H1 (cell line): Measurements from ENCODE around the gene TNP1. TPM values are rescaled to one million over a fixed set of nuclear protein-coding genes. Genes with fewer than 3 reads are reported as not detected.

Experiments
- CTCF ChIA-PET: fragments of 300-600 bp; sonication (Branson Sonifier 250); formaldehyde crosslinking; loops from one replicate; lab custom pipeline; 2021; ENCODE audit not compliant: partially characterized antibody; lab: Charles Lee
- POLR2A ChIA-PET: fragments of 300-600 bp; sonication (Branson Sonifier 250); formaldehyde crosslinking; loops from one replicate; lab custom pipeline; 2021; ENCODE audit warnings: inconsistent platforms; ENCODE audit not compliant: partially characterized antibody; lab: Charles Lee
- DNase-seq, 2 experiments: peaks; one replicate each; pipeline versions ENCODE4 v3.0.0 to v3.0.0-alpha.2; 2010 to 2022; ENCODE audit warnings: low spot score in 2 of 2, low read depth in 1 of 2, mixed read lengths in 1 of 2
- FAIRE-seq: peaks from 2 replicates; lab custom pipeline; 2011; peaks lifted over from hg19 to GRCh38; lab: Jason Lieb, UNC
- H2AFZ ChIP-seq: 2 replicates; pipeline ENCODE4 v1.8.1; 2012; ENCODE audit warnings: low read length, inconsistent platforms
- H2AK5ac ChIP-seq: 2 replicates; pipeline ENCODE4 v1.6.1; 2013; ENCODE audit warnings: low read depth, low read length
- H2BK120ac ChIP-seq: replicated peaks from 2 replicates; pipeline ENCODE3; 2013; ENCODE audit warnings: low read depth, low read length, inconsistent platforms
- H2BK12ac ChIP-seq: 2 replicates; pipeline ENCODE4 v1.6.1; 2013; ENCODE audit warnings: low read depth, low read length
- H2BK15ac ChIP-seq: 2 replicates; pipeline ENCODE4 v1.6.1; 2013; ENCODE audit warnings: low read length
- H2BK20ac ChIP-seq: 2 replicates; pipeline ENCODE4 v1.6.1; 2013; ENCODE audit warnings: low read length
- H2BK5ac ChIP-seq: 2 replicates; pipeline ENCODE4 v1.6.1; 2013; ENCODE audit warnings: low read depth, low read length
- H3K14ac ChIP-seq: 2 replicates; pipeline ENCODE4 v1.6.1; 2013; ENCODE audit warnings: inconsistent platforms; ENCODE audit not compliant: insufficient read length
- H3K18ac ChIP-seq: 2 replicates; pipeline ENCODE4 v1.6.1; 2013; ENCODE audit warnings: low read length; ENCODE audit errors: extremely low read depth
- H3K23ac ChIP-seq: 2 replicates; pipeline ENCODE4 v1.6.1; 2013; ENCODE audit warnings: inconsistent platforms; ENCODE audit not compliant: insufficient read length
- H3K23me2 ChIP-seq: 2 replicates; pipeline ENCODE4 v1.6.1; 2013; ENCODE audit warnings: low read depth, low read length
- H3K27ac ChIP-seq: 2 replicates; pipeline ENCODE4 v1.6.1; 2011; ENCODE audit warnings: low read depth, low read length, inconsistent platforms
- H3K27me3 ChIP-seq, 4 experiments: replicated peaks in 1 of 4; 1 replicate in 1 of 4; 2 replicates in 3 of 4; pipeline versions ENCODE4 v1.6.1 to v1.8.1; 2011 to 2013; ENCODE audit warnings: low read length in 3 of 4, mild to moderate bottlenecking in 3 of 4, inconsistent platforms in 2 of 4, mixed read lengths in 2 of 4, moderate library complexity in 1 of 4; ENCODE audit not compliant: control insufficient read depth in 3 of 4, insufficient read depth in 3 of 4; ENCODE audit errors: extremely low read depth in 1 of 4
- H3K36me3 ChIP-seq, 4 experiments: 2 replicates each; pipeline versions ENCODE4 v1.6.1 to v1.8.1; 2011 to 2013; ENCODE audit warnings: mild to moderate bottlenecking in 4 of 4, low read length in 3 of 4, moderate library complexity in 2 of 4, control low read depth in 1 of 4, inconsistent platforms in 1 of 4; ENCODE audit not compliant: insufficient read depth in 4 of 4, control insufficient read depth in 2 of 4
- H3K4ac ChIP-seq: replicated peaks from 2 replicates; pipeline ENCODE3; 2013; ENCODE audit warnings: low read length, low read depth, mixed read lengths, inconsistent platforms; ENCODE audit not compliant: insufficient read length
- H3K4me1 ChIP-seq, 4 experiments: replicated peaks in 1 of 4; 1 replicate in 1 of 4; 2 replicates in 3 of 4; pipeline versions ENCODE4 v1.6.1 to v1.8.1; 2011 to 2013; ENCODE audit warnings: low read length in 3 of 4, inconsistent platforms in 2 of 4, mixed read lengths in 1 of 4; ENCODE audit not compliant: insufficient read depth in 4 of 4, control insufficient read depth in 3 of 4
- H3K4me2 ChIP-seq, 2 experiments: 2 replicates each; pipeline versions ENCODE4 v1.6.1 to v1.8.1; 2011 to 2013; ENCODE audit warnings: low read depth in 2 of 2, low read length in 2 of 2, control low read depth in 1 of 2, inconsistent platforms in 1 of 2, mild to moderate bottlenecking in 1 of 2; ENCODE audit not compliant: insufficient read depth in 1 of 2
- H3K4me3 ChIP-seq, 4 experiments: fragments of 200-600, 300-600 bp in 1 of 4; sonication (generic), shearing (Covaris generic), sonication (Bioruptor Twin) in 1 of 4; 2 replicates each; pipeline versions ENCODE4 v1.5.1 to v1.8.1; 2011 to 2016; ENCODE audit warnings: low read length in 4 of 4, low read depth in 3 of 4, control low read depth in 2 of 4, inconsistent platforms in 2 of 4, mild to moderate bottlenecking in 2 of 4, mixed read lengths in 1 of 4, moderate library complexity in 1 of 4; ENCODE audit not compliant: insufficient read depth in 2 of 4; ENCODE audit errors: extremely low read depth in 1 of 4
- H3K56ac ChIP-seq: replicated peaks from 2 replicates; pipeline ENCODE3; 2013; ENCODE audit warnings: low read depth, mild to moderate bottlenecking, mixed read lengths, low read length, inconsistent platforms; ENCODE audit not compliant: insufficient read length
- H3K79me1 ChIP-seq: 2 replicates; pipeline ENCODE4 v1.6.1; 2013; ENCODE audit warnings: low read depth, low read length, control low read depth
- H3K79me2 ChIP-seq, 2 experiments: 2 replicates each; pipeline versions ENCODE4 v1.6.1 to v1.8.1; 2012 to 2013; ENCODE audit warnings: low read length in 2 of 2, mild to moderate bottlenecking in 2 of 2, inconsistent platforms in 1 of 2; ENCODE audit not compliant: insufficient read depth in 2 of 2, control insufficient read depth in 1 of 2
- H3K9ac ChIP-seq, 4 experiments: replicated peaks in 1 of 4; 1 replicate in 1 of 4; 2 replicates in 3 of 4; pipeline versions ENCODE4 v1.6.1 to v1.8.1; 2011 to 2013; ENCODE audit warnings: low read depth in 3 of 4, low read length in 3 of 4, control low read depth in 2 of 4, mild to moderate bottlenecking in 2 of 4, moderate library complexity in 2 of 4, inconsistent platforms in 1 of 4; ENCODE audit errors: extremely low read depth in 1 of 4
- H3K9me3 ChIP-seq, 2 experiments: 2 replicates each; pipeline versions ENCODE4 v1.6.1 to v1.8.1; 2012 to 2013; ENCODE audit warnings: mild to moderate bottlenecking in 2 of 2, moderate library complexity in 2 of 2, control low read depth in 1 of 2, inconsistent platforms in 1 of 2, low read depth in 1 of 2, low read length in 1 of 2, mixed read lengths in 1 of 2; ENCODE audit not compliant: insufficient read depth in 2 of 2
- H4K20me1 ChIP-seq, 2 experiments: replicated peaks in 1 of 2; 2 replicates each; pipeline versions ENCODE3 to v1.8.1; 2011 to 2013; ENCODE audit warnings: inconsistent platforms in 2 of 2, low read length in 2 of 2, mild to moderate bottlenecking in 1 of 2; ENCODE audit not compliant: insufficient read depth in 2 of 2, control insufficient read depth in 1 of 2
- H4K5ac ChIP-seq: 2 replicates; pipeline ENCODE4 v1.6.1; 2013; ENCODE audit warnings: low read length, low read depth, mixed read lengths, inconsistent platforms; ENCODE audit not compliant: insufficient read length
- H4K8ac ChIP-seq: 2 replicates; pipeline ENCODE4 v1.8.0; 2013; ENCODE audit warnings: mild to moderate bottlenecking, moderate library complexity, low read length, inconsistent platforms; ENCODE audit not compliant: insufficient read depth; ENCODE audit errors: extremely low read depth
- H4K91ac ChIP-seq: replicated peaks from 2 replicates; pipeline ENCODE3; 2013; ENCODE audit warnings: low read length, mixed read lengths, inconsistent platforms; ENCODE audit not compliant: insufficient read length
- CBX5 ChIP-seq: fragments of 300-800, 300-1000 bp; sonication (generic); IDR thresholded peaks from 2 replicates; pipeline ENCODE4 v1.7.1; 2016; ENCODE audit warnings: antibody characterized with exemption, low read length, low read depth
- CHD2 ChIP-seq: IDR thresholded peaks from 2 replicates; pipeline ENCODE4 v1.6.1; 2012; ENCODE audit warnings: low read length, improper control_type of control experiment
- CTCF ChIP-seq, 3 experiments: IDR thresholded peaks; 1 replicate in 2 of 3; 2 replicates in 1 of 3; pipeline versions ENCODE4 v1.5.1 to v1.6.1; 2011; ENCODE audit warnings: low read length in 3 of 3, mild to moderate bottlenecking in 3 of 3, inconsistent platforms in 2 of 3, low read depth in 1 of 3, moderate library complexity in 1 of 3; ENCODE audit not compliant: insufficient read depth in 1 of 3; ENCODE audit errors: control extremely low read depth in 1 of 3
- EZH2 ChIP-seq: fragments of 200-600 bp; sonication (generic); IDR thresholded peaks from 2 replicates; pipeline ENCODE4 v1.7.1; 2012; ENCODE audit warnings: low read depth, mild to moderate bottlenecking, moderate library complexity, low read length, inconsistent platforms; ENCODE audit not compliant: severe bottlenecking
- POU5F1 ChIP-seq: IDR thresholded peaks from 2 replicates; pipeline ENCODE4 v1.6.1; 2011; ENCODE audit warnings: low read depth, mild to moderate bottlenecking, low read length, moderate library complexity
- RAD21 ChIP-seq, 2 experiments: IDR thresholded peaks in 1 of 2; conservative IDR thresholded peaks in 1 of 2; 2 replicates each; pipeline ENCODE4 v1.6.1; 2011; ENCODE audit warnings: low read depth in 2 of 2, low read length in 2 of 2, improper control_type of control experiment in 1 of 2, inconsistent platforms in 1 of 2, mild to moderate bottlenecking in 1 of 2, moderate library complexity in 1 of 2
- SP4 ChIP-seq: IDR thresholded peaks from 2 replicates; pipeline ENCODE4 v1.6.1; 2012; ENCODE audit warnings: low read length, inconsistent platforms
- USF2 ChIP-seq: IDR thresholded peaks from 2 replicates; pipeline ENCODE4 v1.6.1; 2011; ENCODE audit warnings: low read length, improper control_type of control experiment
- YY1 ChIP-seq: IDR thresholded peaks from 2 replicates; pipeline ENCODE4 v1.6.1; 2011; ENCODE audit warnings: low read depth, mild to moderate bottlenecking, low read length
- WGBS, 2 experiments: shearing (Covaris generic) in 1 of 2; methylation state at CpG; one replicate each; pipeline versions ENCODE4 v1.1.6 to v1.1.7; 2013 to 2015; ENCODE audit warnings: low lambda C conversion rate in 2 of 2, mixed read lengths in 2 of 2, inconsistent platforms in 1 of 2, low coverage in 1 of 2, missing lambda C conversion rate in 1 of 2; ENCODE audit not compliant: insufficient replicate concordance in 2 of 2, insufficient coverage in 1 of 2, insufficient read length in 1 of 2; ENCODE audit errors: extremely low coverage in 1 of 2, missing lambda C conversion rate in 1 of 2; 5-methylcytosine and 5-hydroxymethylcytosine counted together
- polyA plus RNA-seq, 7 experiments: library from polyadenylated mRNA; depleted of rRNA in 3 of 7; stranded (reverse) in 5 of 7; unstranded in 2 of 7; fragments of >200 nt in 5 of 7; fragments of 200-250 nt in 2 of 7; gene quantifications; 1 replicate in 5 of 7; 2 replicates in 1 of 7; 4 replicates in 1 of 7; pipeline versions ENCODE4 v1.2.1 to v1.2.3, GENCODE V29; 2011 to 2013; ENCODE audit warnings: missing spikeins in 2 of 7, mixed read lengths in 2 of 7
- total RNA-seq: library from RNA; stranded (reverse); fragmentation: NEBNext Ultra II Directional; extraction: Animal tissue kit (Norgen Biotek cat#: 25700); gene quantifications from 2 replicates; pipeline ENCODE4 v1.2.1, GENCODE V29; 2021

The TNP1 gene
- total and polyA plus RNA-seq, 2 of the 8 experiments (the other 6 are each of a cell fraction or from before 2014, with no cell fraction given) = not detected

GRCh38 chr2:216882876-216883275, 23.0 kb upstream of the TNP1 start:
- Histone ChIP-seq H2BK120ac (no peak overlapping the region), H4K20me1 (no peaks in the 10 kb centered on the region), H3K79me2 (no peaks in the 10 kb centered on the region), H2AK5ac (no peak overlapping the region), H3K27me3 (no peaks in the 10 kb centered on the region), H3K27ac (no peak overlapping the region), H2BK5ac (no peak overlapping the region)
- no peak for TF ChIP-seq USF2
- TF ChIP-seq CTCF (IDR thresholded peaks at IDR 0.05; ENCODE audit: control extremely low read depth in 1 of 3, insufficient read depth in 1 of 3, low read depth in 1 of 3, low read length in 3 of 3) = no peak
- TF ChIP-seq RAD21 (IDR thresholded peaks at IDR 0.05 in 1 of 2, conservative IDR thresholded peaks at IDR 0.05 in 1 of 2; ENCODE audit: low read depth in 2 of 2, low read length in 2 of 2) = no peak
- TF ChIP-seq SP4 = no peak
- no peak for TF ChIP-seq CBX5
- no peak for TF ChIP-seq EZH2
- TF ChIP-seq POU5F1 = no peak
- no peak for TF ChIP-seq CHD2
- no peak for TF ChIP-seq YY1
- TF ChIP-seq, all 59 proteins: peak for 0
- H2BK20ac ChIP-seq = no peak overlapping the region
- DNase-seq (no peak), FAIRE-seq (no peak)
- no peak overlapping the region for H3K4ac ChIP-seq
- H3K79me1 ChIP-seq = no peaks in the 10 kb centered on the region
- no peak overlapping the region for H2BK12ac ChIP-seq
- no peaks in the 10 kb centered on the region for H3K36me3 ChIP-seq
- H4K5ac ChIP-seq = no peak overlapping the region
- ChIA-PET CTCF (no interaction called here), POLR2A (no interaction called here)
- no peak overlapping the region for H3K23ac ChIP-seq
- no peak overlapping the region for H2BK15ac ChIP-seq
- H3K4me3 ChIP-seq = no peak overlapping the region
- H3K9ac ChIP-seq = no peak overlapping the region
- 82% methylated on average over 6 of the region's 6 CpGs; no CpG with 5 or more reads in 1 of the 2 experiments for WGBS, 2 experiments
- H3K9me3 ChIP-seq = peaks cover 0 to 6% of the 10 kb centered on the region in 2 experiments; a peak in 1 of 4 replicates
- no peaks in the 10 kb centered on the region for H3K23me2 ChIP-seq
- no peak overlapping the region for H3K14ac ChIP-seq
- H3K4me2 ChIP-seq = no peak overlapping the region
- no peak overlapping the region for H3K18ac ChIP-seq
- H4K8ac ChIP-seq = no peak overlapping the region
- no peaks in the 10 kb centered on the region for H3K4me1 ChIP-seq
- H2AFZ ChIP-seq = no peak overlapping the region
- no peak overlapping the region for H4K91ac ChIP-seq
- no peak overlapping the region for H3K56ac ChIP-seq
